Activated CD4-positive, alpha-beta T cell treated with anti-CD3 and anti-CD28 coated beads, Interleukin-2, amount 10 ng/mL, durations not matched to agents 7 days and 5 days (primary cell): ENCODE results near the gene SHROOM1. TPM values are rescaled to one million over a fixed set of nuclear protein-coding genes. Genes with fewer than 3 reads are reported as not detected.
"Not testable (repeated sequence)": the region's sequence is repeated elsewhere in the genome, so short reads cannot be mapped to it uniquely, and the experiment has no call there.

Experiments
- CTCF ChIA-PET: fragments of 350-600 bp; sonication (Branson Sonifier 250); formaldehyde crosslinking; loops from one replicate; lab custom pipeline; 2021; ENCODE audit warnings: antibody characterized with exemption; lab: Charles Lee
- POLR2A ChIA-PET: fragments of 350-600 bp; sonication (Branson Sonifier 250); formaldehyde crosslinking; loops from one replicate; lab custom pipeline; 2021; ENCODE audit warnings: antibody characterized with exemption; lab: Charles Lee
- DNase-seq: peaks from one replicate; pipeline ENCODE4 v3.0.0-alpha.2; 2020
- H3K27ac Mint-ChIP-seq: one replicate; pipeline ENCODE4 v1.8.0; 2021; ENCODE audit warnings: mild to moderate bottlenecking, moderate library complexity, mixed read lengths
- H3K27me3 Mint-ChIP-seq: one replicate; pipeline ENCODE4 v1.8.0; 2021; ENCODE audit warnings: mixed read lengths
- H3K36me3 Mint-ChIP-seq: one replicate; pipeline ENCODE4 v1.8.0; 2021; ENCODE audit warnings: low read depth, mixed read lengths
- H3K4me1 Mint-ChIP-seq: one replicate; pipeline ENCODE4 v1.8.0; 2021; ENCODE audit warnings: mixed read lengths
- H3K4me3 Mint-ChIP-seq: one replicate; pipeline ENCODE4 v1.8.0; 2021; ENCODE audit warnings: mild to moderate bottlenecking, moderate library complexity, mixed read lengths
- H3K9me3 Mint-ChIP-seq: one replicate; pipeline ENCODE4 v1.8.0; 2021; ENCODE audit warnings: mixed read lengths
- total RNA-seq, 2 experiments: library from RNA; stranded (reverse); gene quantifications; one replicate each; pipeline ENCODE4 v1.2.3, GENCODE V29; 2021

Gene SHROOM1
- total RNA-seq, 2 experiments from 2014 or later: 0.42 to 0.98 TPM

DNA sequence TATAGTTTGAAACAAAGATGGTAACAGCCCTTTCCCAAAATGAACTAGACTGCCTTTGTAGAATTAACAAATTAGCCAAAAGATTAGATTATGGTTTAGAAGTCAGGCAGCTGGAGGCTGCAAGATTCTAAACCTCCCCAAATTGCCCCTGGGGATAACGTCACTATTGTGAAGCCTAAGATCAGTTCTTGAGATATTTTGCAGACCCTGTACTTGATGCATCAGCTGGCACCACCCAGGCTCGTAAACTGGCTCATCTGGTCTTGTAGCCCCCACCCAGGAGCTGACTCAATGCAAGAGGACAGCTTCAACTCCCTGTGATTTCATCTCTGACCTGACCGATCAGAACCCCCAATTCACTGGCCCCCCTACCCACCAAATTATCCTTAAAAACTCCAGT, 21.6 kb downstream of the SHROOM1 start:
- no peaks in the 10 kb centered on the region for H3K9me3 Mint-ChIP-seq
- no peak for DNase-seq
- CTCF ChIA-PET: interaction anchor here (1.0 to 5.7 kb wide), 7 partner anchors 10 to 422 kb away, joined by 3 to 29 read pairs (median 3); no protein-coding TSS in a partner anchor
- H3K36me3 Mint-ChIP-seq: no peaks in the 10 kb centered on the region
- H3K4me3 Mint-ChIP-seq: no peak overlapping the region
- peaks cover 7% of the 10 kb centered on the region for H3K4me1 Mint-ChIP-seq
- peaks cover 61% of the 10 kb centered on the region for H3K27me3 Mint-ChIP-seq
- POLR2A ChIA-PET: interaction anchor here (0.6 kb wide), 1 partner anchor 318 kb away, joined by 3 read pairs; no protein-coding TSS in a partner anchor
- no peak overlapping the region for H3K27ac Mint-ChIP-seq

DNA sequence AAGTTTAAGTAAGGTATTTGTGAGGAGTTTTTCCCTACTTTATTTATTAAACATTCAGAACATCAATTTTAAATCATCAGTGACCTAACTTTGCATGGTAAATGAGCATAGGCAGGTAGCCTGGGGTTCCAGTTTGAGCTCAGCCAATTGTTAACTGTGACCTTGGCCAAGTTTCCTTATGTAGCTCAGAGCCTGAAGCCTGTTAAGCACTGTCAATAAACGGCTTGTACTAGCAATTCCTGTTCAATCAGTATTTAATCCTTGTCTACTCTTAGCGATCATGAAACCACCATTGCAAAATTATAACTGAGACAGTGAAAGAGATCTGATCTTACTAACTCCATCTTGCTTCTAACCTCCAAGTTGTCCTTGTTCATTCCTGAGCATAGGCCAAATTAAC, 22.0 kb downstream of the SHROOM1 start:
- H3K27ac Mint-ChIP-seq: no peak overlapping the region
- H3K27me3 Mint-ChIP-seq: peaks cover 65% of the 10 kb centered on the region
- H3K36me3 Mint-ChIP-seq: no peaks in the 10 kb centered on the region
- DNase-seq: no peak
- no peak overlapping the region for H3K4me3 Mint-ChIP-seq
- ChIA-PET CTCF (interaction anchor here (0.5 to 5.7 kb wide), 9 partner anchors 10 to 422 kb away, joined by 3 to 29 read pairs (median 3); no protein-coding TSS in a partner anchor), POLR2A (no interaction called here)
- H3K4me1 Mint-ChIP-seq: peaks cover 7% of the 10 kb centered on the region
- H3K9me3 Mint-ChIP-seq: no peaks in the 10 kb centered on the region

DNA sequence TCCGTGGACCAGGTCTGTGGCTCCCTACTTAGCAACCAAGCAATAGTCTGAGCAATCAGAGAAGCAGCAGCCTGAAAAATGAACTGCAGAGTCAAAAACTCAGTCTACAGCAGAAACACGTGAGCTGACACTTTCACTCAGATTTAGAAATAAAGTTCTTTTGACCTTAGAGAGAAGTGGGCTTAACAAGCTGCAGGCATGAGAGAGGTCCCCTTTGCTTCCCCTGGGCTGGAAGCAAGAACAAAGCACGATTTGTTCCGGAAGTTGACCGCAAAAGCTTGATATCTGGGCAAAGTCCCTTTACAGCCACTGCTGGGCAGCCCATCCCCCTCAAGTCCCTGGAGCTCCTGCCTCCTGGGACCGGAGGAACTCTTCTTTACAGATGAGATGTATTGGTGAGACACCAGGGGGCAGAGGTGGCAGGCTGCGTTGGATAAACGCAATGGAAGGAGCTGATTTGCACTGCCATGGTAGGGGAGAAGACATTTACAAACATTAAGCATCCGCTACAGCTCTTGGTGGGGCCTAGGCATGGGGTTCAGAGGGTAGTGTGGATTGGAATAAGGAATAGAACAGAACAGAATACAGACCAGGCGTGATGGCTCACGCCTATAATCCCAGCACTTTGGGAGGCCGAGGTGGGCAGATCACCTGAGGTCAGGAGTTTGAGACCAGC, 23.1 kb downstream of the SHROOM1 start:
- no peaks in the 10 kb centered on the region for H3K36me3 Mint-ChIP-seq
- peaks cover 68% of the 10 kb centered on the region for H3K27me3 Mint-ChIP-seq
- H3K4me3 Mint-ChIP-seq: no peak overlapping the region
- no peak for DNase-seq
- ChIA-PET POLR2A (no interaction called here), CTCF (interaction anchor here (0.6 to 5.7 kb wide), 9 partner anchors 8 to 421 kb away, joined by 3 to 29 read pairs (median 3); no protein-coding TSS in a partner anchor)
- no peaks in the 10 kb centered on the region for H3K4me1 Mint-ChIP-seq
- H3K27ac Mint-ChIP-seq: no peak overlapping the region
- no peaks in the 10 kb centered on the region for H3K9me3 Mint-ChIP-seq

DNA sequence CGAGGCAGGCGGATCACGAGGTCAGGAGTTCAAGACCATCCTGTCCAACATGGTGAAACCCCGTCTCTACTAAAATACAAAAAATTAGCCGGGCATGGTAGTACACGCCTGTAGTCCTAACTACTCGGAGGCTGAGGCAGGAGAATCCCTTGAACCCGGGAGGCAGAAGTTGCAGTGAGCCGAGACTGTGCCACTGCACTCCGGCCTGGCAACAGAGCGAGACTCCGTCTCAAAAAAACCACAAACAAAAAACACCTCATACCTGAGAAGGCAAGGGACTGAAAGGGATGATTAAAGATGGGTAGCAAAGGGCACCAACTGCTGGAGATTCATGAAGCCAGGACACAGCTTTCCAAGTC, 23.7 kb downstream of the SHROOM1 start:
- DNase-seq, H3K36me3 Mint-ChIP-seq, H3K27ac Mint-ChIP-seq, H3K4me1 Mint-ChIP-seq, POLR2A ChIA-PET, H3K4me3 Mint-ChIP-seq, H3K9me3 Mint-ChIP-seq: not testable (repeated sequence)
- CTCF ChIA-PET: interaction anchor here (0.6 to 5.7 kb wide), 6 partner anchors 8 to 305 kb away, joined by 3 to 29 read pairs (median 4); no protein-coding TSS in a partner anchor
- H3K27me3 Mint-ChIP-seq: peaks cover 67% of the 10 kb centered on the region

DNA sequence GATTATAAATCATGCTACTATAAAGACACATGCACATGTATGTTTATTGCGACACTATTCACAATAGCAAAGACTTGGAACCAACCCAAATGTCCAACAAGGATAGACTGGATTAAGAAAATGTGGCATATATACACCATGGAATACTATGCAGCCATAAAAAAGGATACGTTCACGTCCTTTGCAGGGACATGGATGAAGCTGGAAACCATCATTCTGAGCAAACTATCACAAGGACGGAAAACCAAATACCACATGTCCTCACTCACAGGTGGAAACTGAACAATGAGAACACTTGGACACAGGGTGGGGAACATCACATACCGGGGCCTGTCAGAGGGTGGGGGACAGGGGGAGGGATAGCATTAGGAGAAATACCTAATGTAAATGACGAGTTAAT, 24.6 kb downstream of the SHROOM1 start:
- DNase-seq, H3K36me3 Mint-ChIP-seq, H3K9me3 Mint-ChIP-seq, H3K4me3 Mint-ChIP-seq, POLR2A ChIA-PET, H3K27ac Mint-ChIP-seq, CTCF ChIA-PET, H3K4me1 Mint-ChIP-seq: not testable (repeated sequence)
- H3K27me3 Mint-ChIP-seq: peaks cover 59% of the 10 kb centered on the region

DNA sequence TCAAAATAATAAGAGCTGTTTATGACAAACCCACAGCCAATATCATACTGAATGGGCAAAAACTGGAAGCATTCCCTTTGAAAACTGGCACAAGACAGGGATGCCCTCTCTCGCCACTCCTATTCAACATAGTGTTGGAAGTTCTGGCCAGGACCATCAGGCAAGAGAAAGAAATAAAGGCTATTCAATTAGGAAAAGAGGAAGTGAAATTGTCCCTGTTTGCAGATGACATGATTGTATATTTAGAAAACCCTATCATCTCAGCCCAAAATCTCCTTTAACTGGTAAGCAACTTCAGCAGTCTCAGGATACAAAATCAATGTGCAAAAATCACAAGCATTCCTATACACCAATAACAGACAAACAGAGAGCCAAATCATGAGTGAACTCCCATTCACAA, 26.2 kb downstream of the SHROOM1 start:
- H3K27ac Mint-ChIP-seq, H3K4me1 Mint-ChIP-seq, DNase-seq, H3K4me3 Mint-ChIP-seq, CTCF ChIA-PET, H3K9me3 Mint-ChIP-seq, POLR2A ChIA-PET, H3K36me3 Mint-ChIP-seq: not testable (repeated sequence)
- H3K27me3 Mint-ChIP-seq: peaks cover 57% of the 10 kb centered on the region

DNA sequence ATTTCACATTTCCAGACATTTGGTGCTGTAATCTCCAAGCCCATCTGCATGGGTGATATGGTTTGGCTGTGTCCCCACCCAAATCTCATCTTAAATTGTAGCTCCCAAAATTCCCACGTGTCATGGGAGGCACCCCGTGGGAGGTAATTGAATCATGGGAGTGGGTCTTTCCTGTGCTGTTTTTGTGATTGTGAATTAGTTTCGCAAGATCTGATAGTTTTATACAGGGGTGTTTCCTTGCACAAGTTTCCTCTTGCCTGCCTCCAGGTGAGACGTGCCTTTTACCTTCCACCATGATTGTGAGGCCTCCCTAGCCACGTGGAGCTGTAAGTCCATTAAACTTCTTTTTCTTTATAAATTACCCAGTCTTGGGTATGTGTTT, 27.8 kb downstream of the SHROOM1 start:
- peaks cover 53% of the 10 kb centered on the region for H3K27me3 Mint-ChIP-seq
- POLR2A ChIA-PET, H3K4me3 Mint-ChIP-seq, H3K36me3 Mint-ChIP-seq, H3K9me3 Mint-ChIP-seq, H3K27ac Mint-ChIP-seq, H3K4me1 Mint-ChIP-seq, DNase-seq: not testable (repeated sequence)
- CTCF ChIA-PET: interaction anchor here (2.3 to 2.5 kb wide), 2 partner anchors 11 to 18 kb away, joined by 9 to 17 read pairs; no protein-coding TSS in a partner anchor

DNA sequence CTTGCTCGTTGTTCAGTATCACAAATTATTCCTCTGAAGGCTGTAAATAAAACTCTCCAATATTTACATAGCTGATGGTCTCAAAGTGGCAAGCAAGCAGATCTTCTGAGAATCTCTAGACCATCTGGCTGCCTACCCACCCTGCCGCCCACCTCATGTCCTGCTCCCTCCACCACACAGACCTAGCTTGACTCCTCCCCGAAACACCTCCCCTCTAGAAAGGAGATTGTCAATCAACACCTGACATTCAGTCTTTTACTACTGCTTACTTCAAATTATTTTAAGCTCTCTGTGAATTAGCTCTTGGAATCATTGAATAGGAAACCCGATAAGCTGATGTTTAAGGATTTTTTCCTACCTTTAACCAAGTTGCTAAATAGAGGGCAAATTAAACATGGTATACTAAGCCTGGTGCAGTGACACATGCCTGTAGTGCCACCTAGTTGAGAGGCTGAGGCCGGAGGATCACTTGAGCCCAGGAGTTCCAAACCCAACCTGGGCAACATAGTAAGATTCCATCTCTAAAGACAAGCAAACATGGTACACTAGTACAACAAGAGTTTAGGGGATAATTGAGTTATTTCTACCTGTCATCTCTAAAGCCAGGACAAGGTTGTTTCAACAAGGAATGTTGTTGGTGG, 28.3 kb downstream of the SHROOM1 start:
- POLR2A ChIA-PET: interaction anchor here (0.7 kb wide), 1 partner anchor 15 kb away, joined by 3 read pairs; no protein-coding TSS in a partner anchor
- no peaks in the 10 kb centered on the region for H3K4me1 Mint-ChIP-seq
- no peaks in the 10 kb centered on the region for H3K9me3 Mint-ChIP-seq
- no peaks in the 10 kb centered on the region for H3K36me3 Mint-ChIP-seq
- H3K27me3 Mint-ChIP-seq: peaks cover 52% of the 10 kb centered on the region
- H3K27ac Mint-ChIP-seq: no peak overlapping the region
- CTCF ChIA-PET: interaction anchor here (0.8 to 2.5 kb wide), 5 partner anchors 10 to 49 kb away, joined by 3 to 17 read pairs (median 3); no protein-coding TSS in a partner anchor
- no peak for DNase-seq
- no peak overlapping the region for H3K4me3 Mint-ChIP-seq

DNA sequence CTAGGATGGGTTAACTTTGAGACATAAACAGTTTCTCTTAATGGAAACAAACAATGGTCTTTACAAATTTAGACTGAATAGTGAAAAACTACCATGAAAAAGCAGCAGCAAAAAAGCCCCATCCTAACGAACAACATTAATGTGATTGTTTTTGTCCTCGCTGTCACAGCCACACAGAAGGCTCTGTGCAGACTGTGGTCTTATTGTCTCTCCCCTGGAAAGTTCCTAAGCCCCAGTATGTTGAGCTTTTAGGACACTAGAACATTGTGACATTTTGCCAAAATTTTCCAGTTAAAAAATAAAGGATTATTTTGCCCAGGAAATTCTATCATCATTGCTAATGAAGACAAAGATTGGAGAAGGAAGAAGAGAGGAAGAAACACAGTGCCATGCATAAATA, 29.9 kb downstream of the SHROOM1 start:
- DNase-seq: no peak
- H3K4me3 Mint-ChIP-seq: no peak overlapping the region
- POLR2A ChIA-PET: no interaction called here
- H3K36me3 Mint-ChIP-seq: no peaks in the 10 kb centered on the region
- peaks cover 57% of the 10 kb centered on the region for H3K27me3 Mint-ChIP-seq
- H3K4me1 Mint-ChIP-seq: no peaks in the 10 kb centered on the region
- CTCF ChIA-PET: interaction anchor here (0.8 to 2.5 kb wide), 3 partner anchors 9 to 268 kb away, joined by 3 to 17 read pairs (median 3); no protein-coding TSS in a partner anchor
- no peak overlapping the region for H3K27ac Mint-ChIP-seq
- no peaks in the 10 kb centered on the region for H3K9me3 Mint-ChIP-seq

DNA sequence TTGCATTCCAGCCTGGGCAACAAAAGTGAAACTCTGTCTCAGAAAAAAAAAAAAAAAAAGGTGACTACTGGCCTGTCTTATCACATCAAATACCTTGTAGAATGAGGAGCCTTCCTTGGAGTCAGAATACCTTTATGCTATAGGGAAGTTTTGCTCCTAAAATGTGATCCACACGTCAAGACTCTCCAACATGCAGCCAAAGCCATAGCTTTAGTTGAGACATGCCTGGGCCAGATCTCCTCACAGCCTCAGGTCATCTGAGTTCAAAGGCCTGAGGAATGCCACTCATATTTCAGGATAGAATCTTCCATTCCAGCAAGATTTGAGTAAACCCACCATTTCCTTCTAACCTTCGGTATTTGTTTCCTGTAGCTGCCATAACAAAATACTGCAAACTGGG, 31.1 kb downstream of the SHROOM1 start:
- Mint-ChIP-seq H3K4me1 (no peaks in the 10 kb centered on the region), H3K4me3 (no peak overlapping the region), H3K9me3 (no peaks in the 10 kb centered on the region), H3K27ac (no peak overlapping the region), H3K36me3 (no peaks in the 10 kb centered on the region), H3K27me3 (peaks cover 56% of the 10 kb centered on the region)
- CTCF ChIA-PET: interaction anchor here (0.9 to 1.0 kb wide), 2 partner anchors 28 to 111 kb away, joined by 3 read pairs; no protein-coding TSS in a partner anchor
- POLR2A ChIA-PET: no interaction called here
- no peak for DNase-seq

DNA sequence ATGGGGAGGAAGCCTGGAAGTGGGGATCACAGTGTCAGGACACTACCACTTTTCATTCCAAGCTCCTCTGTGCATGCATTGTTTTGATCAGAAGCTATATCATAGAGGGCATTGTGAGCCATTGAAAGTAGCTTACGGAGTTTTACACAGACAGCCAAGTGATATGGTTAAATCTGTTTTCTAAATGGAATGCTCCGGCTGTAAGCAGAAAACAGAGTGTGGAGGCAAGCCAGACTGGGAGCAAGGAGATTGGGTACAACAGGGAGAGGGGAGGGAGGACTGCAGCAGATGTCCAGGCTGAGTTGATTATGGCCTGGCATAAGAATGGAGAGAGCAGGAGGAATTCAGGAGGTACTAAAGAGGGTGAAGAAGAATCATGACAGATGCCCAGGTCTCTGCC, 32.8 kb downstream of the SHROOM1 start:
- Mint-ChIP-seq H3K4me3 (no peak overlapping the region), H3K9me3 (no peaks in the 10 kb centered on the region), H3K27ac (no peak overlapping the region), H3K4me1 (no peaks in the 10 kb centered on the region), H3K36me3 (no peaks in the 10 kb centered on the region), H3K27me3 (peaks cover 43% of the 10 kb centered on the region)
- ChIA-PET CTCF (interaction anchor here (0.7 to 1.7 kb wide), 6 partner anchors 12 to 272 kb away, joined by 3 to 6 read pairs (median 4); no protein-coding TSS in a partner anchor), POLR2A (interaction anchor here (0.6 kb wide), 1 partner anchor 318 kb away, joined by 5 read pairs; no protein-coding TSS in a partner anchor)
- no peak for DNase-seq

DNA sequence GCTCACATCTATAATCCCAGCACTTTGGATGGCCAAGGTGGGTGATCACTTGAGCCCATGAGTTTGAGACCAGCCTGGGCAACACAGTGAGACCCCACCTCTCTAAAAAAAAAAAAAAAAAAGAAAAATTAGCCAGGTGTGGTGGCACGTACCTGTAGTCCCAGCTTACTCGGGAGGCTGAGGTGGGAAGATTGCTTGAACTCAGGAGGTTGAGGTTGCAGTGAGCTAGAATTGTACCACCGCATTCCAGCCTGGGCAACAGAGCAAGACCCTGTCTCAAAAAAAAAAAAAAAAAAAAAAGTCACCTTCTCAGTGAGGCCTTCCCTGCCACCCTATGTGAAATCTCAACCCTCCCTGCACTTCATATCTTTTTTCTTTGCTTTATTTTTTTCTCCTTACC, 39.4 kb downstream of the SHROOM1 start:
- Mint-ChIP-seq H3K4me1 (no peaks in the 10 kb centered on the region), H3K4me3 (no peak overlapping the region), H3K36me3 (no peaks in the 10 kb centered on the region), H3K9me3 (no peaks in the 10 kb centered on the region), H3K27ac (no peak overlapping the region), H3K27me3 (peaks cover 31% of the 10 kb centered on the region)
- DNase-seq: no peak
- CTCF ChIA-PET: interaction anchor here (0.6 to 3.3 kb wide), 6 partner anchors 11 to 413 kb away, joined by 3 to 17 read pairs (median 4); no protein-coding TSS in a partner anchor
- POLR2A ChIA-PET: no interaction called here
